Left cardiac atrium (tissue), 4 donors: Measurements from ENCODE around the gene HIVEP3. TPM values are rescaled to one million over a fixed set of nuclear protein-coding genes. Genes with fewer than 3 reads are reported as not detected.

Experiments
- ATAC-seq, 2 donors: fragments of 200-7000 bp; cut with Tn5 transposase; one replicate each; pipeline ENCODE4 v1.9.1; 2020; ENCODE audit warnings: mild to moderate bottlenecking in 2 of 2, moderate library complexity in 2 of 2
- DNase-seq: peaks from one replicate; pipeline ENCODE4 v3.0.0-alpha.2; 2020
- intact Hi-C, 2 donors: fragments of 100-400 bp; cut with DNase I; formaldehyde crosslinking; loops; one replicate each; pipeline versions ENCODE4 v1.14.1 to v1.15.1; 2022 to 2023
- total RNA-seq, 2 donors: library from RNA; stranded (reverse); fragmentation: NEBNext Ultra II Directional; extraction: Animal tissue kit (Norgen Biotek cat#: 25700); gene quantifications; one replicate each; pipeline ENCODE4 v1.2.1, GENCODE V29; 2021
- donor health status: DM: no; HTN: yes; CAD: no.
- donor health status: DM: no; HTN: yes; CAD: no; lungs with severe emphysema.
- donor health status: DM: yes; HTN: yes; CAD: no.
- donor health status: Dilated cardiomyopathy.

The HIVEP3 gene
- total RNA-seq, 2 donors from 2014 or later, result 6.6 to 7.2 TPM

DNA sequence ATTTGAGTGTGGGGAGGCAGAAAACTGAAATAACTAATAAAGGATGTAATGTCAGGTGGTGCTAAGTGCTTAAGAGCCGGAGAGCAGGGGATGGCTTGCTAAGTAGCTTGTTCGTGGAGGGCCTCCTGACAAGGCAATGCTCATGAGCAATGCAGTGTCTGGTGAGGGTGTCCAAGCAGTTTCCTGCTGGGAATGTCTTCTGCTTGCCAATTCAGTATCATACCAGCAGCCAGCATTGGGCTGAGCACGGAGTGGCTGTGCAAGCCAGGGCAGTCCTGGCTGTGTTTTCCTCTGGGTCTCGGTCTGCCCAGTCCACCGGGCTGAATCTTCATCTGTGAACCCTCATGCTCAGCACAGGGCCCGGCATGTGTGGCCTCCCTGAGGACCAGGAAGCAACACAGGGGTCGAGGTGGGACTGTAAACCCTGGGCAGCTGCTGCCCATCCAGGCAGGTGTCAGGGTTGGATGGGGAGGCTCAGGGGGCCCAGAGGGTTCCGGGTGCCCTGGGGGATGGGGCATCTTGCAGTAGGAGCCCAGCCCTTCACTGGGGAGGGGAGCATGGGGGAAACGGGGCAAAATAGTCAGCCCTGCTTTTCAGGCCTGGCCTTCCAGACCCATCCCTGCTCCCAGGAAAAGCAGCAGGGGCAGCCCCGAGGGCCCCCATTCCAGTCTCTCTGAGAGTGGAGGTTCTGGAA is 461.7 kb downstream of the HIVEP3 start:
- ATAC-seq (peak; percentile 35 to 38), DNase-seq (no peak)
- intact Hi-C loops, result no loop called here

Other genes starting within 250 kb of the HIVEP3 start
- not detected for gene GUCA2B, start 234.5 kb upstream of the HIVEP3 start, total RNA-seq
- not detected for gene GUCA2A, start 245.8 kb upstream of the HIVEP3 start, total RNA-seq